ENCODE data around the gene MARCO. TPM values are rescaled to one million over a fixed set of nuclear protein-coding genes. Genes with fewer than 3 reads are reported as not detected.

MARCO gene
- total and polyA plus RNA-seq, 12 donors, result 0.44 to 149 (median 34.4) TPM

- intact Hi-C loops (cut with DNase I), result no loop called here
- 59 to 75% (median 61%) methylated on average over 5 of the region's 5 CpGs for WGBS, 4 donors
Observed at GRCh38 chr2:119011910-119012209, 69.9 kb downstream of the MARCO start.

GRCh38 chr2:119012345-119013301 lies 70.6 kb downstream of the MARCO start:
- TF ChIP-seq POLR2A (IDR thresholded peaks at IDR 0.05) (no peak), CTCF (IDR thresholded peaks at IDR 0.05) (no peak)
- peaks cover 0 to 6% of the 10 kb centered on the region in 2 donors for H3K4me1 ChIP-seq (replicated peaks in 1 of 2)
- intact Hi-C loops (cut with DNase I), result no loop called here
- peak in 1 of 7 donors; percentile 36 for DNase-seq
- WGBS, 4 donors, result 86 to 90% (median 88%) methylated on average over 8 to 11 of the region's 11 CpGs
- no peaks in the 10 kb centered on the region for H3K36me3 ChIP-seq (replicated peaks in 1 of 2)
- no peak overlapping the region for H3K4me3 ChIP-seq
- H3K27ac ChIP-seq, result no peak overlapping the region
- peaks cover 14% of the 10 kb centered on the region for H3K27me3 ChIP-seq
- no peaks in the 10 kb centered on the region for H3K9me3 ChIP-seq (replicated peaks in 1 of 3)

More at GRCh38 chr2:119011910-119012209, 69.9 kb downstream of the MARCO start:
- Histone ChIP-seq H3K27ac (no peak overlapping the region), H3K4me3 (no peak overlapping the region), H3K4me1 (replicated peaks in 1 of 2) (peaks cover 0 to 6% of the 10 kb centered on the region in 2 donors), H3K27me3 (peaks cover 14% of the 10 kb centered on the region), H3K36me3 (replicated peaks in 1 of 2) (no peaks in the 10 kb centered on the region), H3K9me3 (replicated peaks in 1 of 3) (no peaks in the 10 kb centered on the region)
- TF ChIP-seq POLR2A (IDR thresholded peaks at IDR 0.05) (no peak), CTCF (IDR thresholded peaks at IDR 0.05) (no peak)
- no peak for DNase-seq

GRCh38 chr2:119013671-119014070 lies 71.7 kb downstream of the MARCO start:
- TF ChIP-seq CTCF (IDR thresholded peaks at IDR 0.05) (no peak), POLR2A (IDR thresholded peaks at IDR 0.05) (no peak)
- no peaks in the 10 kb centered on the region for H3K9me3 ChIP-seq (replicated peaks in 1 of 3)
- DNase-seq, result no peak
- H3K4me3 ChIP-seq, result no peak overlapping the region
- 78 to 86% (median 83%) methylated on average over 4 of the region's 4 CpGs for WGBS, 4 donors
- H3K27ac ChIP-seq, result no peak overlapping the region
- H3K36me3 ChIP-seq (replicated peaks in 1 of 2), result no peaks in the 10 kb centered on the region
- H3K4me1 ChIP-seq (replicated peaks in 1 of 2), result peaks cover 0 to 6% of the 10 kb centered on the region in 2 donors
- intact Hi-C loops (cut with DNase I), result no loop called here
- peaks cover 19% of the 10 kb centered on the region for H3K27me3 ChIP-seq

GRCh38 chr2:119015845-119016244 lies 73.9 kb downstream of the MARCO start:
- H3K4me3 ChIP-seq, result no peak overlapping the region
- peaks cover 0 to 6% of the 10 kb centered on the region in 2 donors for H3K4me1 ChIP-seq (replicated peaks in 1 of 2)
- no peak overlapping the region for H3K27ac ChIP-seq
- peaks cover 10% of the 10 kb centered on the region for H3K27me3 ChIP-seq
- TF ChIP-seq CTCF (IDR thresholded peaks at IDR 0.05) (no peak), POLR2A (IDR thresholded peaks at IDR 0.05) (no peak)
- no peak for DNase-seq
- no peaks in the 10 kb centered on the region for H3K9me3 ChIP-seq (replicated peaks in 1 of 3)
- no peaks in the 10 kb centered on the region for H3K36me3 ChIP-seq (replicated peaks in 1 of 2)
- 54 to 65% (median 64%) methylated on average over 13 of the region's 13 CpGs for WGBS, 4 donors
- intact Hi-C loops (cut with DNase I), result no loop called here
